SKM-1 treated with dmso at 0.1 percent for 144 hours (cell line): ENCODE results near the gene CLEC12A.
"Not testable (repeated sequence)": the region's sequence is repeated elsewhere in the genome, so short reads cannot be mapped to it uniquely, and the experiment has no call there.

ENCODE experiments used
- DNase-seq: peaks from one replicate; lab custom pipeline; 2025; ENCODE audit not compliant: unreplicated experiment; lab: John Stamatoyannopoulos, UW

Gene CLEC12A

DNA sequence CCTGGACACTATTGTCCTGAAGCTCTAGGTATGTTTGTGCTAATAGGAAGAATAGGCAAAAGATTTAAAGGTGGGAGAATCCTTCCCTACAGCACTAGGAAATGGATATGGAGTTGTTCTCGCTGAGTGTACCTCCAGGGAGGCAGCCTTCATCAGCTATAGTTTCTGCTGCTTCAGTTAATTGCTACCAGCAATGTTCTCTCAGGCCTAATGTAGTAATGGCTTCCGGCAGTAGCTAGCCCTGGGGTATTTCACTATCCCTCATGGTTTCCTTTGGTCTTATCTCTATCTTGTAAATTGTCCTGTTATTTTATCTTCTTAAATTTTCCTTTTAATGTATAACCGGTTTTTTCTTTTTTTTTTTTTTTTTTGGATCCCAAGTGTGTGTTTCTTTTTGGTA is 9.3 kb upstream of the CLEC12A start:
- no peak for DNase-seq

DNA sequence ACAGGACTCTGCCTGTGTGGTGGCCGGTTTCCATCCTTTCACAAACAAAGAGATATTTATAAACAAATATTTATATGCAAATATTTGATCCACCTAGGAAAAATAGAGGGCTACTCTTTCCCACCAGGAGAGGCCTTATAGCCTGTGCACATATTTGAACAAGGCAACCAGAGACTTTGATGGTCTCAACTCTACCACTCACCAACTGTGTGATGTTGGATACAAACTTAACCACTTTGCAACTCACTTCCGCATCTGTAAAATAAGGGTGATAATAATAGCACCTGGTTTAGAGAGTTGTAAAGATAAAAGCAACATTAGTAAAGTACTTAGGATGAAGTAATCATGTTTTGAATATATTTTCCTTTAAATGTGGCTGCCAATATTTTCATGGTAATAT is 1.5 kb upstream of the CLEC12A start:
- DNase-seq, result no peak

GRCh38 chr12:9973949-9974348 is 2.7 kb downstream of the CLEC12A start:
- DNase-seq, result no peak

- DNase-seq, result not testable (repeated sequence)
Observed at GRCh38 chr12:9974731-9975130, 3.5 kb downstream of the CLEC12A start.

- DNase-seq, result no peak
Observed at GRCh38 chr12:9975614-9976013, 4.4 kb downstream of the CLEC12A start.

- not testable (repeated sequence) for DNase-seq
Observed at GRCh38 chr12:9976626-9977025, 5.4 kb downstream of the CLEC12A start.

- no peak for DNase-seq
Observed at GRCh38 chr12:9977916-9978315, 6.7 kb downstream of the CLEC12A start.

DNA sequence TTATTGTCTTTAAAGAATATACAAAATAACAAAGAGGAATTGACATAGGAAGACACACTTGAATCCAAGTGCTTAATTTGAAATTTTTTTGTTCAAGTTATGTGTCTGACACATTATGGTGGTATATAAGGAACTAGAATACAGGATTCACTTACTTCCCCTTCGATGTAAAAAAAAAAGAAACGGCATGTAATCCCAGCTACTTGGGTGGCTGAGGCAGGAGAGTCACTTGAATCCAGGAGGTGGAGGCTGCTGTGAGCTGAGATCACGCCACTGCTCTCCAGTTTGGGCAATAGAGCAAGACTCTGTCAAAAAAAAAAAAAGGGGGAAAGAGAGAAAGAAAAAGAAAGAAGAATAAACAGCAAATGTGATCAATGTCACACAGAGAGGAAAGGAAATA is 8.9 kb downstream of the CLEC12A start:
- DNase-seq, result no peak

- DNase-seq, result no peak
Observed at GRCh38 chr12:9991876-9992275, 20.7 kb downstream of the CLEC12A start.

- no peak for DNase-seq
Observed at GRCh38 chr12:9992296-9992695, 21.1 kb downstream of the CLEC12A start.

- DNase-seq, result no peak
Observed at GRCh38 chr12:9999016-9999415, 27.8 kb downstream of the CLEC12A start, which contains the start of gene CLEC1B. Gene CLEC1B (minus strand): TSS chr12:9999121. CDS start chr12:9999100, 21 bp downstream.

DNA sequence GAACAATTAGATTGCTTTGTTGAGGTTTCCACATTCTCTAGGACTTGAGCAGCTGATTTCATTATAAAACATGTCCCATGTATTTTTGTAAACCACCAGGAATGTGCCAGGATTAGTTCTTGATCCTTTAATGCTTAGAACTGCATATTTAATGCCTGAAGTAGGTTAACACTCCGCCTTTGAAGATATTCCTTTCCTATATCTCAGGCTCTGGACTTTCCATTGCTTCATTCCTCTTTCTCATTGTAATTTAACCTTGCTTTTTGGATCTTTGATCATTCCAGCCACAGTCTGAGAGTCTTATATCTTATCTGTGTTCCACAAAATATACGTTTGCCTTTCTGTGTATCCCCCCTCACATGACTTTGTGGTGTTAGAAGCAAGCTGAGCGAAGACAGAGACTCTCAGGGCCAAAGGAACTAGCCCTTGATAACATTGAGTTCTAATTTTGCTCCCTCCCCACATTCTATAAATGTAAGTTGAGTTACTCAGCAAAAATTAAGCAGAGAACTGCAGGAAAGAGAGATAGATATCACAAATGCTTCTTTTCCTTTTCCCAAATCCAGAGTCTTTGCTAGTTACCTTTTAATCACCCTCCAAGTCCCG is 30.1 kb downstream of the CLEC12A start:
- DNase-seq, result no peak

DNA sequence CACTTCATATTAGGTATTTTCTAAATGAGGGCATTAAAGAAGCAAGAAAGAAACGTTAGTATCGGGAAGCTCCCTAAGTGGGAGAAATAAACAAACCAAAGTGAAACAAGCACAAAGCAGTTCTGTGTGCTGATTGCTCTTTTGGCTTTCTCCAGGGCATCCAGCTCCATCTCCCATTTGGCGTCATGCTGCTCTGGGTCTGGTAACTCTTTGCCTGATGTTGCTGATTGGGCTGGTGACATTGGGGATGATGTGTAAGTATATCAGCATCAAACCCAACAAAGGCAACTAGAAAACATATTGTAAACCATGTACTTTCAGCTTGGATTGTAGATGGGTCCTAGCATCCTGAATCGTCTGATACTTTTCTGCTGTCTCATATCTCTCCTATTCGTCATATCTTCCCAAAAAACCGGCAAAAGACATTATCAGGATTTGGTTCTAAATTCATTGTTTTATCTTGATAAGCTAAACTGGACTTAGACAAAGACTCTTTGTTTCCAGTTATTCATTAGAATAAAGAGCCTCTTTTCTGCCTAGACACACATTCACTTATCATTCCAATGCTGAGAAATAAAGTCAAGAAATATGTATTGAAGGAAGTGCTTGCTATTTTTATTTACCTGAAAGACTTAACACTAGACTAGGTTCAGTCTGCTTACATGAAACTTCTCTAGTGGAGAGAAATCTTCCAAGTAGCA is 41.6 kb downstream of the CLEC12A start:
- no peak for DNase-seq

- no peak for DNase-seq
Observed at GRCh38 chr12:10015450-10015849, 44.2 kb downstream of the CLEC12A start.

GRCh38 chr12:10016881-10017280 is 45.7 kb downstream of the CLEC12A start:
- DNase-seq, result no peak

GRCh38 chr12:10018386-10018785 is 47.2 kb downstream of the CLEC12A start:
- no peak for DNase-seq

DNA sequence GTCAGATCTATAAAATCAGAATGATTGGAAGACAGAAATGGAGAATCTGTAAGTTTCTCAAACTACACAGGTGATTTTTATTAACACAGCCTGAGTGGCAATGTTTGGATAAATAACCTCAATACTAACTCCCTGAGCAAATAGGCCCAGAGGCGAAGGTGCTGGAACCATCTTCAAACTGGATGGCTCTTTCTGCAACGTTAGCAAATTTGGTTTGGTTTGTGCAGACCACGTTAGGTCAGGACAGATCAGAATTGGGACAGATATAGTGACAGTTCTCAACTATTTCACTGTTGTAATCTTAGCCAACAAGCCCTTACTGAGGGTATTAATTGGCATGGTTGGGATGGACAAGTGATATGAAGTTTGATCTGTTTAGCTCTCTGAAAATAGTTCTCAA is 50.1 kb downstream of the CLEC12A start:
- no peak for DNase-seq

- no peak for DNase-seq
Observed at GRCh38 chr12:10025236-10025635, 54.0 kb downstream of the CLEC12A start.

- not testable (repeated sequence) for DNase-seq
Observed at GRCh38 chr12:10026666-10027065, 55.5 kb downstream of the CLEC12A start.

DNA sequence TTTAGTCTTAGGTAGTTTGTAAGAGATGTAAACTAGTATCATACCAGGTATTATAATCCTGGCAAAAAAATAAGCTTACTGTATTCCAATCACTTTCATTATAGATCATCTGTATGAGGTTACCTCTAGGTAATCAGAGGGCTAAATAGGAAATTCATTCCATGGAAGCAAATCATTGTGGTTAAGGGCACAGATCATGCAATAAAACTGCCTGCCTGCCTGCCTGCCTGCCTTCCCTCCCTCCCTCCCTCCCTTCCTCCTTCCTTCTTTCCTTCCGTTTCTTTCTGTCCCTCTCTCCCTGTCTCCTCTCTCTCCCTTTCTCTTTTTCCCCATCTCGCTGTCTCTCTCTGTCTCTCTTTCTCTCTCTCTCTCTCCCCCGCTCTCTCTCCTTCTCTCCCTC is 56.1 kb downstream of the CLEC12A start:
- no peak for DNase-seq

GRCh38 chr12:10027721-10028120 is 56.5 kb downstream of the CLEC12A start:
- peak; percentile 63 for DNase-seq

DNA sequence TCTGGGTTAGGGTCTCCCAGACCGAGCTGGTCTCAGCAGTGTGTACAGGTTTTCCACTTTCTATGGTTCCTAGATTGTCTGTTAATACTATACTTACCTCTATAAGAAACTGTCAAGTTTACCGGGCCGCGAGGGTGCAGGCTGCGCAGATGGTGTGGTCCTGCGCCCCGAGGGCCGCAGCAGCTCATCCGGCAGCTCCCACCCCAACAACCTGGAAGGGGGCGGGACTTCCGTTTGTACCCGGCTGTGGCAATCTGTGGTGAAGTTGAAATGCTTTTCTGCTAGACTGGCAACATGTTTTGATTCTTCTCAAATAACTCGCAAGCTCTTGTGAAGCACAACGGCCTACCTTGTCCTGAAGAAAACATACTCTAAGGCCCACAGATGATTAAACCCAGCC is 59.2 kb downstream of the CLEC12A start, which contains the start of gene CLEC9A:
Gene CLEC9A, plus strand, starts transcription at position 237 of the 400 bp plus-strand sequence. CDS start 22,006 bp downstream, outside the sequence.
- no peak for DNase-seq

GRCh38 chr12:10031321-10031720 is 60.1 kb downstream of the CLEC12A start:
- DNase-seq, result no peak
